GM21786 (cell line): ENCODE results near the gene THSD4.
"Not testable (repeated sequence)": the region's sequence is repeated elsewhere in the genome, so short reads cannot be mapped to it uniquely, and the experiment has no call there.

Experiments
- ATAC-seq: cut with Tn5 transposase; IDR thresholded peaks from one replicate; pipeline ENCODE4 v1.9.1; 2021; ENCODE audit not compliant: unreplicated experiment

Gene THSD4

GRCh38 chr15:71669688-71670087, 554.4 kb downstream of the THSD4 start:
- ATAC-seq, result no peak

GRCh38 chr15:71670222-71670621, 555.0 kb downstream of the THSD4 start:
- ATAC-seq, result not testable (repeated sequence)

- ATAC-seq, result no peak
Observed at GRCh38 chr15:71674354-71674753, 559.1 kb downstream of the THSD4 start.

GRCh38 chr15:71677352-71677751, 562.1 kb downstream of the THSD4 start:
- ATAC-seq, result no peak

- ATAC-seq, result no peak
Observed at GRCh38 chr15:71677766-71678165, 562.5 kb downstream of the THSD4 start.

GRCh38 chr15:71678191-71678590, 562.9 kb downstream of the THSD4 start:
- ATAC-seq, result no peak

GRCh38 chr15:71678605-71679004, 563.3 kb downstream of the THSD4 start:
- no peak for ATAC-seq

GRCh38 chr15:71679223-71679792, 564.0 kb downstream of the THSD4 start:
- ATAC-seq, result no peak

GRCh38 chr15:71679793-71680353, 564.6 kb downstream of the THSD4 start:
- no peak for ATAC-seq

GRCh38 chr15:71682001-71682400, 566.7 kb downstream of the THSD4 start:
- no peak for ATAC-seq

GRCh38 chr15:71683411-71684274, 568.4 kb downstream of the THSD4 start:
- no peak for ATAC-seq

- no peak for ATAC-seq
Observed at GRCh38 chr15:71685420-71685993, 570.2 kb downstream of the THSD4 start.

- ATAC-seq, result no peak
Observed at GRCh38 chr15:71686221-71687050, 571.2 kb downstream of the THSD4 start.

- ATAC-seq, result no peak
Observed at GRCh38 chr15:71687902-71688508, 572.7 kb downstream of the THSD4 start.

- ATAC-seq, result no peak
Observed at GRCh38 chr15:71688509-71689094, 573.3 kb downstream of the THSD4 start.

- ATAC-seq, result no peak
Observed at GRCh38 chr15:71691081-71691457, 575.8 kb downstream of the THSD4 start.

- no peak for ATAC-seq
Observed at GRCh38 chr15:71691458-71692417, 576.5 kb downstream of the THSD4 start.

- no peak for ATAC-seq
Observed at GRCh38 chr15:71697236-71697635, 582.0 kb downstream of the THSD4 start.

GRCh38 chr15:71698030-71698429, 582.8 kb downstream of the THSD4 start:
- no peak for ATAC-seq
